Upper lobe of left lung (tissue), 4 donors: ENCODE results near the gene ITPKB.

Experiments
- POLR2A ChIP-seq, 4 donors: fragments of 450-650 bp; IDR thresholded peaks; one replicate each; pipeline ENCODE4 v1.5.1; 2016 to 2017; ENCODE audit warnings: antibody characterized with exemption in 4 of 4, mild to moderate bottlenecking in 2 of 4
- POLR2AphosphoS5 ChIP-seq, 2 donors: sonication (generic); formaldehyde crosslinking; IDR thresholded peaks; one replicate each; pipeline ENCODE4 v1.5.1; 2017; ENCODE audit warnings: antibody characterized with exemption in 2 of 2
- TF ChIP-seq, protein P1 (sequence below), 6 experiments: fragments of 450-650 bp in 4 of 6; fragments of 200-600 bp in 2 of 6; sonication (generic) in 2 of 6; IDR thresholded peaks; one replicate each; pipeline ENCODE4 v1.5.1; 2016 to 2019; ENCODE audit warnings: antibody characterized with exemption in 6 of 6

DNA sequence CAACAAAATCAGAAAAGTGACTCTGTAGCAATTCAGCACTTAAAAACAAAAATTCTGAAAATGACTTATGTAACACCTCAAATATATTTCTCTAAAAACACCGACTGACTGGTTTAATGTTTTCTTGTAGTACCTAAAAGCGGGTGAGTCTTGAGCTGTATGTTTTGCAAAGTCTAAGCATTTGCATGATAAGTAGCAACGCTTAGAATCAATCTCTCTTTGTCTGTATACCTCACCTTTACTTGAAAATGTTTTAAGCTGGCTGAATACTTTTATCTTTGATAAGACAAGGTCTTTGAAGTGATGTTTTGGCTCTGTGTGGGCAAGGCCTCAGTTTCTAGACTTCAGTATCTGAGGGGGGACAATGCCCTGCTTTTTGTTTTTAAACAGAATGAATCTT is 8.2 kb downstream of the ITPKB start:
- TF ChIP-seq POLR2A (IDR thresholded peaks at IDR 0.05), result no peak
- TF ChIP-seq, protein P1, sequence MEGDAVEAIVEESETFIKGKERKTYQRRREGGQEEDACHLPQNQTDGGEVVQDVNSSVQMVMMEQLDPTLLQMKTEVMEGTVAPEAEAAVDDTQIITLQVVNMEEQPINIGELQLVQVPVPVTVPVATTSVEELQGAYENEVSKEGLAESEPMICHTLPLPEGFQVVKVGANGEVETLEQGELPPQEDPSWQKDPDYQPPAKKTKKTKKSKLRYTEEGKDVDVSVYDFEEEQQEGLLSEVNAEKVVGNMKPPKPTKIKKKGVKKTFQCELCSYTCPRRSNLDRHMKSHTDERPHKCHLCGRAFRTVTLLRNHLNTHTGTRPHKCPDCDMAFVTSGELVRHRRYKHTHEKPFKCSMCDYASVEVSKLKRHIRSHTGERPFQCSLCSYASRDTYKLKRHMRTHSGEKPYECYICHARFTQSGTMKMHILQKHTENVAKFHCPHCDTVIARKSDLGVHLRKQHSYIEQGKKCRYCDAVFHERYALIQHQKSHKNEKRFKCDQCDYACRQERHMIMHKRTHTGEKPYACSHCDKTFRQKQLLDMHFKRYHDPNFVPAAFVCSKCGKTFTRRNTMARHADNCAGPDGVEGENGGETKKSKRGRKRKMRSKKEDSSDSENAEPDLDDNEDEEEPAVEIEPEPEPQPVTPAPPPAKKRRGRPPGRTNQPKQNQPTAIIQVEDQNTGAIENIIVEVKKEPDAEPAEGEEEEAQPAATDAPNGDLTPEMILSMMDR (IDR thresholded peaks at IDR 0.05), result no peak
- no peak for TF ChIP-seq POLR2AphosphoS5 (IDR thresholded peaks at IDR 0.05)
